NB4 (cell line): ENCODE results near the gene NEMP2.

Source experiments
- DNase-seq: peaks from one replicate; pipeline ENCODE4 v3.0.0; 2010; ENCODE audit warnings: low read depth
- H3K4me3 ChIP-seq: one replicate; pipeline ENCODE4 v1.5.1; 2011; ENCODE audit warnings: mild to moderate bottlenecking, low read depth, low read length, moderate library complexity
- MAX ChIP-seq: IDR thresholded peaks from 2 replicates; pipeline ENCODE4 v1.6.1; 2011; ENCODE audit warnings: low read depth, low read length
- MYC ChIP-seq: IDR thresholded peaks from 2 replicates; pipeline ENCODE4 v1.6.1; 2011; ENCODE audit warnings: low read depth, low read length
- POLR2A ChIP-seq: IDR thresholded peaks from 2 replicates; pipeline ENCODE4 v1.6.1; 2011; ENCODE audit warnings: mild to moderate bottlenecking; ENCODE audit not compliant: insufficient read length; ENCODE audit errors: extremely low read depth
- TF ChIP-seq, protein P1 (sequence below): IDR thresholded peaks from one replicate; pipeline ENCODE4 v1.5.1; 2012; ENCODE audit warnings: low read depth, low read length

The NEMP2 gene

GRCh38 chr2:190534310-190535120 lies at the start of gene NEMP2:
TSS of gene NEMP2 (minus strand) at chr2:190534722. CDS start at chr2:190534655, 67 bp downstream.
- DNase-seq: peak; percentile 95
- H3K4me3 ChIP-seq: peak within 1 kb of the TSS; percentile 87
- TF ChIP-seq, protein P1, sequence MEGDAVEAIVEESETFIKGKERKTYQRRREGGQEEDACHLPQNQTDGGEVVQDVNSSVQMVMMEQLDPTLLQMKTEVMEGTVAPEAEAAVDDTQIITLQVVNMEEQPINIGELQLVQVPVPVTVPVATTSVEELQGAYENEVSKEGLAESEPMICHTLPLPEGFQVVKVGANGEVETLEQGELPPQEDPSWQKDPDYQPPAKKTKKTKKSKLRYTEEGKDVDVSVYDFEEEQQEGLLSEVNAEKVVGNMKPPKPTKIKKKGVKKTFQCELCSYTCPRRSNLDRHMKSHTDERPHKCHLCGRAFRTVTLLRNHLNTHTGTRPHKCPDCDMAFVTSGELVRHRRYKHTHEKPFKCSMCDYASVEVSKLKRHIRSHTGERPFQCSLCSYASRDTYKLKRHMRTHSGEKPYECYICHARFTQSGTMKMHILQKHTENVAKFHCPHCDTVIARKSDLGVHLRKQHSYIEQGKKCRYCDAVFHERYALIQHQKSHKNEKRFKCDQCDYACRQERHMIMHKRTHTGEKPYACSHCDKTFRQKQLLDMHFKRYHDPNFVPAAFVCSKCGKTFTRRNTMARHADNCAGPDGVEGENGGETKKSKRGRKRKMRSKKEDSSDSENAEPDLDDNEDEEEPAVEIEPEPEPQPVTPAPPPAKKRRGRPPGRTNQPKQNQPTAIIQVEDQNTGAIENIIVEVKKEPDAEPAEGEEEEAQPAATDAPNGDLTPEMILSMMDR: no peak
- TF ChIP-seq POLR2A (peak; percentile 60), MAX (peak; percentile 57), MYC (peak; percentile 60)

DNA sequence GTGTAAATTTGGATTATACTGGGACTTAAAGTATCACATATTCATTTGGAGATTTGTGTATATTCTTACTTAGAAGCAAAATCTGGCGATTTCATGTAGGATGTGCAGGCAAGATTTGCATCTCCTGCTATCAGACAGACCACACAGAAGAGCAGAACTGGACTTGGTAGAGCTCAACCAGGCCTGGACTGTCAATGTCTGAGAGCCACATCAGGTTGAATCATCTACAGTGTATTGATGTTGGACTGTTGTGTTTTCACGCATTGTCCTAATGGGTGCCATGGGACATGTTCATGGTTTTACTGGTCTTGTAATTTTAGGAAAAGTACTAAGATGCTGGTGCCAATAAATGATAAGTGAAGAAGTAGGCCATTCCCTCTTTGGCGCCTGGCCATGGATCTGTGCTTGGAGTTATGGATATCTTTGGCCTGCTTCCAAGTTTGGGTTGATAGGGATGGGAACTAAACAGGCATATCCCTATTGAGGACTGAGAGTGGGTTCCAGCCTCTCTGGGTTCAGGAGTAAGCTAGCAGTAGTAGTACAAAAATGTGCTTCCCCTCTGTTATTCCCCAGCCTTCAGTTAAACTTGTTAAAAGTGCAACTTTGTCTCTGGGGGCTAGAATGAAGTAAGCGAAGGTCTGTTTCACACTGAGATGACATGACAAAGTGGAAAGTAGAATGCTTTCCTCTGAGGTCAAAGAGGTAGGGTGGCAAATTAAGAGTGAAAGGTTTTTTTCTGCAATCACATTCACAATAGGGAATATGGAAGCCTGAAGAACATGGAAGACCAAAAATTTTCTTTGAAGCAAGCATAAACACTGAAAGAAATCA lies 49.2 kb upstream of the NEMP2 start:
- no peak for TF ChIP-seq MAX
- TF ChIP-seq, protein P1: no peak
- TF ChIP-seq POLR2A: no peak
- TF ChIP-seq MYC: no peak
- no peak for DNase-seq
- no peak overlapping the region for H3K4me3 ChIP-seq

DNA sequence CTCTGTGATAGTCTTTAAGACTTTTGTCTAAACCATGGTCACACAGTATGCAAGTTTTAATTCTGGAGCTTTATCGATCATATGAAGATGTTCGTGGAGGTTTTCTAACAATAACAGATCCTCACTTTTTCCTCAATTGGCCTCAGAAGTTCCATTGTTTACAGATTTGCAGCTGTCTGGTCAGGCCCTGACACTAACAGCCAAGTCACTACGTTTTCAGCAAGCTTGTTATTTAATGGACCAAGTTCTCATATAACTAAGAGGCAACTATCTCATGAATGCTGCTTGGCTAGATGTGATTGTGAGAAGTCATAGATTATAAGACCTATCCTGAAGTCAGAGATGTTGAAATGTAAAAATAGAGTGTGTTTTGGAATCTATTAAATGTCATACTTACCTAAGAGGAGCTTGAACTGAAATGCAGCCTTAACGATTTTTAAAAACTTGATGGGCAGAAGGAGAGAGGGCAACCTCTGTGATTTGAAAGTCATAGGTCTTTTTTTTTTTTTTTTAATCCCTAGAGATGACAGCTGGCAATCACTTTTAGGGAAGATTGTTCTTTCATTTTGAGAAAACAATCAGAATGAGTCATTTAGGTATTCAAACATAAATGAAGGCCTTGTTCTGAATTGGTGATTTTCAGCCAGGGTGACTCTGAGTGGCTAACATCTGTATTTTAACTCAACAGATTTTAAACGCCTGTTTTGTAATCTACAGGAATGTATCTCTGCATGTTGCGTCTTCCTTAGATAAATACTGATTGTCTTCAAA lies 48.4 kb upstream of the NEMP2 start:
- DNase-seq: no peak
- TF ChIP-seq MAX (no peak), POLR2A (no peak), MYC (no peak)
- TF ChIP-seq, protein P1: no peak
- no peak overlapping the region for H3K4me3 ChIP-seq

GRCh38 chr2:190582019-190582418 lies 47.5 kb upstream of the NEMP2 start:
- no peak overlapping the region for H3K4me3 ChIP-seq
- TF ChIP-seq MAX (no peak), MYC (no peak)
- TF ChIP-seq, protein P1: no peak
- no peak for DNase-seq

DNA sequence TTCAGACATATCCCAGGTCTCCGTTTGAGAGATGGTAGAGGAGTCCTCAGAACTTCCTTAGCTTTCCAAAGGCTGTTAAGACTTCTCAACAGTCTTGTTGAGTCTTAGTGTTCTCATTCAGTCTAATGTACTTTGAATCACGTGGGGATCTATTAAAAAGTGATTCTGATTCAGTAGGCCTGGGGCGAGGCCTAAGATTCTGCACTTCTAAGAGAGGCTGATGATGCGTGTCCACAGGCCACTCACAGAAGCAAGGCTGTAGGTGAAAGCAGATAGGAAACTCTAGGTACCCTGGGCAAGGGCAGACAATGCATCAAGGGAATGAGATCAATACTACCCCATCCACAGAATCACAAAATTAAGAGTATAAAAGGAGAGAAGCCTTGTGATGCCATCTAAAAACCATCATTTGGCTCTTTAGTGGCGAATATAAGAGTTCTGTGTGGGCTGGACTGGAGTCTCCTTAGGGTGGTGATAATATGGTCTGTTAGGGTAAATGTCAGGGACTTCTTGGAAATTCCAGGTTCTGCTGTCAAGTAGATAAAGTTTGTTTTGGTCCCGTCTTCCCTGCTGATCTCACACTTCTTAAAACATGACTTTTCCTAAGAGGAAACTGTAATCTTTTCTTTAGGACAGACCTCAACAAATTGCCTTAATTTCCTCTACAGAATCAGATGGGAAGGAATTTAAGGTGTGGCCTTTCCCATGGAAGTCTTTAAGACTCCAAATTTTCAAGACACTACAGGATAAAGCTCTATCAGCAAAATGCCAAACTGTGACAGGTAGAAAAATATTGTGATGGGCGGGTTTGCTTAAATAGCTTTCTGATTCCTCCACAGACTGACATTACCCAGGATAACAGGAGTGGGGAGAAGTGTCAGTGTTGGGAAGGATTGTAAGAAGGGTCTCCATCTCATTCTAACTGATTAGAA lies 45.7 kb upstream of the NEMP2 start:
- H3K4me3 ChIP-seq: no peak overlapping the region
- DNase-seq: no peak
- TF ChIP-seq, protein P1: no peak
- TF ChIP-seq POLR2A: no peak
- no peak for TF ChIP-seq MAX
- TF ChIP-seq MYC: no peak
